Endothelial cell of umbilical vein (primary cell): ENCODE measurements around the gene ELOVL1.

Experiments
- EZH2 ChIP-seq: IDR thresholded peaks from 2 replicates; pipeline ENCODE4 v1.6.1; 2012; ENCODE audit warnings: borderline replicate concordance, low read depth, mild to moderate bottlenecking, moderate library complexity, low read length, inconsistent platforms; ENCODE audit not compliant: severe bottlenecking
- GATA2 ChIP-seq: IDR thresholded peaks from 2 replicates; pipeline ENCODE4 v1.7.0; 2011; ENCODE audit warnings: low read depth, mild to moderate bottlenecking, moderate library complexity, mixed read lengths, low read length; ENCODE audit not compliant: insufficient read length, insufficient read depth
- POLR2A ChIP-seq: IDR thresholded peaks from 2 replicates; pipeline ENCODE4 v1.6.1; 2012; ENCODE audit warnings: low read depth, mild to moderate bottlenecking, control low read depth, low read length
- POLR2AphosphoS5 ChIP-seq: IDR thresholded peaks from 2 replicates; pipeline ENCODE4 v1.6.1; 2012; ENCODE audit warnings: low read depth, mild to moderate bottlenecking, control low read depth, low read length, moderate library complexity; ENCODE audit not compliant: insufficient read depth
- TF ChIP-seq, protein P1 (sequence below): IDR thresholded peaks from 2 replicates; pipeline ENCODE4 v1.6.1; 2011; ENCODE audit not compliant: insufficient read depth, insufficient read length

DNA sequence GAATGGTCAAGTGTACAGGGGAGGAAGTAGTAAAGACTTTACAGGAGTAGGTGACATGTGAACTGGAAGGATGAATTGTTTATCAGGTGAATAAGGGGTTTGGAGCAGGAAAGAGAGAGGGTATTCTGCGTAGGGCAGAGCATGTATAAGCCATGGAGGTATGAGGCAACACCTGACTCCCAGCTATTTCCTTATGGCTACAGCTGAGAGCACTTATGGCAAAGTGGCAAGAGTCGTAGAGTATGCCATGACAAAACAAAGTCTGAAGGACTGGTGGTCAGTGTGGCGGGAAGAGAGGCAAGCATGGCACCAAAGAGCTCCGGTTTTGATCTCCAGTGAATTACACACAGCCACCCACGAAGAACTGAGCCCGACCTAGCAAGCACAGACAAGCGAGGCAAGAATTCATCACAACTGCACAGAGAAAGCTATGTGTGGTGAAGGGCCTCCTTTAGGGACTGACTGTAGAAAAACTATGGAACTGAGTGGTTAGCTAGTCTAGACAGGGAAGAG, 9.0 kb upstream of the ELOVL1 start:
- TF ChIP-seq POLR2AphosphoS5 (no peak), GATA2 (no peak), POLR2A (no peak), EZH2 (no peak)
- TF ChIP-seq, protein P1, sequence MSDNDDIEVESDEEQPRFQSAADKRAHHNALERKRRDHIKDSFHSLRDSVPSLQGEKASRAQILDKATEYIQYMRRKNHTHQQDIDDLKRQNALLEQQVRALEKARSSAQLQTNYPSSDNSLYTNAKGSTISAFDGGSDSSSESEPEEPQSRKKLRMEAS, result no peak
